ENCODE measurements around the gene RSPO4.
"Not testable (repeated sequence)": the region's sequence is repeated elsewhere in the genome, so short reads cannot be mapped to it uniquely, and the experiment has no call there.

RSPO4 gene

DNA sequence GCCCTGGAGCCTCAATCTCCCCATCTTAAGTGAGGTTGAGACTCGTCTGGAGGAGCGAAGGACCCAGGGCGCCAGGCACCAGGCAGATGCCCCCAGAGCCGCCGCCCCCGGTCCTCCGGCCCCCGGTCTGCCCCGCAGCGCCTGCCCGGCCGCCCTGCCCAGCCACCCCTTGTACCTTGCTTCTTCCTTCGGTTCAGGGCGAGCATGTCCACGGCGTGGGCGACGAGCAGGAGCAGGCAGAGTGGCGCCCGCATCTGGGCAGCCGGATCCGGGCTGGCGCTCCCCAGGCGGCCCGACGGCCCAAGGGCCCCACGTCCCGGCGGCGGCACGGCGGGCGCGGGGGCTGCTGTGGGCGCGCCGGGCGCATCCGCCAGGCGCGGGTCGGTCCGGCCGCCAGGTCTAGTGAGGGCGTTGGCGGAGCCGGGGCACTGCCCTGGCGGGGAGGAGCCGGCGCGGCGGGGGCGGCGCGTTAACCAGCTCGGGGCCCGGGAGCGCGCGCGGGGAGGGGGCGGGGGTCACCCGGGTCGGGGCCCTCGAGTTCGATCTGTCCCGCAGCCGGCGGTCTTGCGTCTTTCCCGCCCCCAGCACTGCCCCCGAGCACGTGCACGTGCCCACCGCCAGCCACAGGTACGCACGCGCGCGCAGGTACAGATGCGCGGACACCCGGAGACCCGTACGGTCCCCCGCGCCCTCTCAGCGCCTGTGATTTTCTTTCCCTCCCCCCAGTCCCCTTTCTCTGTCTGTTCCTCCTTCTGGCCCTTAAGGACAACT lies at the start of gene RSPO4:
RSPO4 (minus strand) TSS at position 401 of the 771 bp plus-strand sequence; CDS start at position 254, 147 bp downstream.
- no peak for DNase-seq

GRCh38 chr20:1050440-1050839 lies 48.3 kb upstream of the RSPO4 start:
- DNase-seq, result no peak

GRCh38 chr20:1045860-1046418 lies 43.8 kb upstream of the RSPO4 start:
- no peak for DNase-seq

DNA sequence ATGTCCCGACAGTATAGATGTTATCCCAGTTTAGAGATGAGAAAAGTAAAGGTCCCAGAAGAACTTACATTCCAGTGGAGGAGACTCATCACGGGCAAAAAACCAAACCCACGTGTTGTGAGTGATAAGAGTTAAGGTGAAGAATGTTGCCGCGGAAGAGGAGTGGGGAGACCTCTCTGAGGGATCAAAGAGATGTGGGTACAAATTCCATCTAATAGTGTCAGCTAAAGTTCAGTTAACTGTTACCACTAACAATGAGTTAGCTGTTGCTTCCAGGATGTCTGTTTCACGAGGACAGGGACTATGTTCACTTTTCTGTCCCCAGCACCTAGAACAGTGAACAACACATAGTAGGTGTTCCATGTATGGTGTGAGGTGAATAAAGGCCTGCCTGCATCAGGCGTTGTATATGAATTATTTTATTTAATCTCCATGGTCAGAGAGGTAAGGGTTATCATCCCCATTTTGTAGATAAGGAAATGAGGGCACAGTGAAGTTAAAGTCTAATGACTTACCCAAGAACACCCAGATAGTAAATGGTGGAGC lies 39.8 kb upstream of the RSPO4 start:
- no peak for DNase-seq

DNA sequence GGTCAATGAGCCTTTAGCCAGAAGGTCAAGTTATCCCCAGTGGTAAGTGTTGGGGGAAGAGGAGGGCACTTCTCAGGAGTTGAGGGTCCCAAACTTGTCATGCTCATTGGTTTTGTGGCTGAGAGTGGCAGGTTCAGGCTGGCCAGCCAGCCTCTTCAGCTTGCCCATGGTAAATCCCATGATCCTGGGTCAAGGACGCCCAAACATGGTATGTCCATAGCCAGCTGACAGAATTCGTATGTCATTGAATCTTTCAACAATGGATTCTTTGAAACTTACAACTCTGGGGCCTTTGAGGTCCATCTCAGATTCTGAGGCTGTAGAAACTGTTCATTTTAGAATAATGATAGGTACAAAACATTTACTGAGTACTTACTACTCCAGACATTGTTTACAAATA lies 36.1 kb upstream of the RSPO4 start:
- no peak for DNase-seq

DNA sequence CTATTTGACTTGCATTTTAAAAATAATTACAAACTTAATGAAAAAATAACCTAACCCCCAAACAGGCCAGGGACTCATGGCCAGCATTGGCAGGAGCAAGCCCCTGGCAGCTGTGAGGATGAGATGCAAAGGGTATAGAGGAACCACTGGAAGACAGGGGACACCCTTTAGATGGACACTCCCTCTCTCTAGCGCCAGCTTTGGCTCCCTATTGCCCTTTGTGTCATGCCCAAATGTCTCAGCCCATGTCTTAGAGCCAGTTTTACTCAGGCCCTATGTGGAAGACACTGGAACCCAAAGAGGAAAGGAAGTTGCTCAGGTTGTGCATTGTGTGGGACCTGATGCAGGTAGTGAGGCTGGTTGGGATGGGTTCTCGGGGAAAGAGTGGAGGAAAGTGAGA lies 34.9 kb upstream of the RSPO4 start:
- no peak for DNase-seq

- DNase-seq, result no peak
These were observed 33.4 kb upstream of the RSPO4 start for GRCh38 chr20:1035466-1035865.

- DNase-seq, result no peak
These were observed 32.3 kb upstream of the RSPO4 start for GRCh38 chr20:1034415-1034789.

GRCh38 chr20:1033751-1034414 lies 31.8 kb upstream of the RSPO4 start:
- DNase-seq, result no peak

DNA sequence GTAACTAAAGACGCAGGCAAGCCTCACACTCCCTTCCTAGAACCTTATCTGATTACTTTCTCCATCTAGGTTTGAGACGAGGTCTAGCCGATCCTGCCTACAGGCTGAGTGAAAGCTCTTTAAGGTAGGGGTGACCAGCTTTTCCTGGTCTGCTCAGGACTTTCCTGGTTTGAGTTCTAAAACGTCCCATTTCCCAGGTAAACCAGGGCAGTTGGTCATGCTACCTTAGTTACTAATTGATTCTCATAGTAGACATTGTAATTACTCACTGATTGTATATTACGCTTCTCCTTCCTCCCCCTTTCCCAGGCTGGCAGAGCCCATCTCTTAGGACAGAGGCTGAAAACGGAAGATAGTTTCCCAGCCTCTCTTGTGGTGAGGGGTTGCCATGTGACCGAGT lies 27.9 kb upstream of the RSPO4 start:
- DNase-seq, result no peak

DNA sequence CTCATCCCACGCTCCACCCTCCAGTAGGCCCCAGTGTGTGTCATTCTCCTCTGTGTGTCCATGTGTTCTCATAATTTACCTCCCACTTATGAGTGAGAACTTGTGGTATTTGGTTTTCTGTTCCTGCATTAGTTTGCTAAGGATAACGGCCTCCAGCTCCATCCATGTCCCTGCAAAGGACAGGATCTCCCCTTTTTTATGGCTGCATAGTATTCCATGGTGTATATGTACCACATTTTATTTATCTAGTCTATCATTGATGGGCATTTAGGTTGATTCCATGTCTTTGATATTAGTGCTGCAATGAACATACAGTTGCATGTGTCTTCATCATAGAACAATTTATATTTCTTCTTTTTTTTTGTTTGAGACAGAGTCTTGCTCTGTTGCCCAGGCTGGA lies 24.1 kb upstream of the RSPO4 start:
- not testable (repeated sequence) for DNase-seq

DNA sequence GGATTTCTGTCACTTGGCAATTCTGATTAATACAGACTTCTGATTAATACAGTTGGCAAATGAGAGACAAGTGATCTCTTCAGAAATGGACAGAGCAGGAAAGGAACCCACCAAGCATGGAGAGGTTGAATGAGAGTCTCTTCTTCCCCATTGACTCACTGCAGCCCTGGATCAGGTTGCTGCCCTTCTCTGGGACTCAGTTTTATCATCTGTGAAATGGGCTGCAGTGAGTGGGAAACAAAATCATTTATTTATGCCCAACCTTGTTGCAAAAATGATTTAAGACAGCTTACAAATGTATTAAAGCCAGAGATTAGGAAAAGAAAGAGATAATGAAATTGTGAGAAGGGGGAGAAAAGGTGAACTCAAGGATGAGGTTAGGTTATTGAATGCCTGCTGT lies 20.8 kb upstream of the RSPO4 start:
- DNase-seq, result no peak

DNA sequence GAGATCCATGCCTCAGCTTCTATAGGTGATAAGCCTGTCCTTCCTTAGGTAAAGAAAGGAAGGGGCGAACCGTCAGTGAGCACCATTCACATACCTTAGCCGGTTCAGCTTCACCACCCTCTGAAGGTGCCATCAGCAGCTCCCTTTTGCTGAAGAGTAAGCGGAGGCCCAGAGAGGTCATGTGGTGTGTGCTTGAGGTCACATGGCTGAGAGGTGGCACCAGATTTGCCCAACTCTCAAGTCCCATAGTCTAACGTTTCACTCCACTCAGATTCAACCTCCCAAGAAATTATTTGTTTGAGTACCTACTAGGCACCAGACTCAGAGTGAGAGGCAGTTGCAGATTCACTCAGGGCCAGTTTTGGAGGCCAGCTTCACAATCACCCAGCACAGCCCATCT lies 18.5 kb upstream of the RSPO4 start:
- no peak for DNase-seq

GRCh38 chr20:1019344-1019743 lies 17.2 kb upstream of the RSPO4 start:
- DNase-seq, result no peak

- no peak for DNase-seq
These were observed 15.6 kb upstream of the RSPO4 start for GRCh38 chr20:1017677-1018076.

- DNase-seq, result no peak
These were observed 13.1 kb upstream of the RSPO4 start for GRCh38 chr20:1015181-1015580.

DNA sequence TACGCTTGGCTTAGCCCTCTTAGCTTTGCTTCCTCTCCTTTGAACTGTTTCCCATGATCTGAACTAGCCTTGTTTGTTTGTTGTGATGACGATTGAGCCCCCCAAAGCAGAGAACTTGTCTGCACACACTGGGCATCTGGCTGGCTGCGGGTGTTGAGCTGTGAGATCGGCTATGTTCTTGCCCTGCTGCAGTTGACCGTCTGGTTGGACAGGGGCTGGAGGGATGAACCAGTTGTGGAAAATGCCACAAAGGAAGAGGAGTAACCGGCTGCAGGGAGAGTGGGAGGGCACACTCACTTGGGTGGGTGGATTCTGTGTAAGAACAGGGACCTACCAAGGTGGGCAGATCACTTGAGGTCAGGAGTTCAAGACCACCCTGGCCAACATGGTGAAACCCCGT lies 12.4 kb upstream of the RSPO4 start:
- DNase-seq, result no peak

DNA sequence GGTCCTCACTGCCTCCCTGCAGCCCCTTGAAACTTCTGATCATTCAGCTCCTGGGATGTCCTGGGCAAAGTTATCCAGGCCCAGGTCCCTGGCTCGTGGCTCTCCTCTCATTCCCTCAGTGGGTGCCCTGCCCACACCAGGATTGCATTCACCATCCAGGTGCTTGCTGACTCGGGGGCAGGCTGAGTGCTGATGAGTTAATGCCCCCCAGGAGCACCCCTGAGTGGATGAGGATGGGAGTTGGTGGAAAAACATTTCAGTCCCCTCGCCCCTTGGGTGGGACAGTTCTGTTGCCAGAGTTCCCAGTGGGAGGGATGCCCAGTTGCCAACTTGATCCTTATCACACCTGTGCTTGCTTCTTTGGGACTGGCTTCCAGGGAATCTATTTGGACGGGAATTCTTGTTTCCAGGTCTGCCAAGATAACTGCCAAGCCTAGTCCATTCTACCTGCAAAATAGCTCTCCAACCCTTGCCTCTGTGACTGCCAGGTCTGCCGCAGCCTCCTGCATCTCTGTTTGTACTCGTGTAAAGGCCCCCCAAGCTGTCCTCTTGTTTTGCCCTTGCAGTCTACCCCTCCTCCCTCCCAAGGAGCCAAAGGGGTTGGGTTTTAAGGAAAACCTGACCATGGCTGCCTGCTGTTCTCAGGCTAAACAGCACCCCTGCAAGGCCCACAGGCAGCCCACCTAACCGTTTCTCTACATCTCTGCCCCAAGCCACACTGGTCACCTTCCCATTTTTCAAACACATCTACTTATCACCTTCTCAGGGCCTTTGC lies 11.6 kb upstream of the RSPO4 start:
- no peak for DNase-seq

DNA sequence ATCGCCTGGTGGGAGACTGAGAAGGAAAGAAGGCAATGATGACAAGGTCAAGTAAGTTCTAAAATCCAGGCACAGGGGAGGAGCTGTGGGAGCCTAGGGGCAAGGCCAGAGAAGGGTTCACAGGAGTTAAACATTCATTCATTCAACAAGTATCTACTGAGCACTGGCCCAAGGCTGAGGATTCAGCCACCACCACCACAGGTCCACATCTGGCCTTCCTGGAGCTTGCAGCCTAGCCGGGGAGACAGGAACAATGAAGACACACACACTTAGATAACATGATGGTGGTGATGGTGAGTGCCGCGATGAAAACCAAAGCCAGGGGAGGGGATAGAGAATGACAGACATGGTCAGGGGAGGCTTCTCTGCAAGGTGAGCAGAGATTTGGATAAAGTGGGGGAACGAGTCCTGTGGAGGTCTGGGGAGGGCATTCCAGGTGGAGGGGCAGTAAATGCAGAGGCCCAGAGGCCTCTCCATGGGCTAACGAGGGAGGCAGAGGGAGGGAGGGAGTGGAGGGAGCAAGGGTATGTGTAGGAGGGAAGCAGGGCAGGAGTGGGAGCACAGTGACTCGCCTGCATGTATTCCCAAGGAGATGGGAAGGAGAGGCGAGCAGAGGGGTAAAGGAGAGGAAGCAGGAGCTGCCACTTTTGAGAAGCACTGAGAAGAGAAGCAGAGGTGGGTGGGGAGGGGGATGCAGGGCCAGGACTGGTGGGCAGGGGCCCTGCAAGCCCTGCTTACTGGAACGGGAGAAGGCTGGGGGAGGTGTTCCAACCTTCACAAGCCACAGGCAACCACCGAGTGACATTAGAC lies 10.5 kb upstream of the RSPO4 start:
- DNase-seq, result no peak

DNA sequence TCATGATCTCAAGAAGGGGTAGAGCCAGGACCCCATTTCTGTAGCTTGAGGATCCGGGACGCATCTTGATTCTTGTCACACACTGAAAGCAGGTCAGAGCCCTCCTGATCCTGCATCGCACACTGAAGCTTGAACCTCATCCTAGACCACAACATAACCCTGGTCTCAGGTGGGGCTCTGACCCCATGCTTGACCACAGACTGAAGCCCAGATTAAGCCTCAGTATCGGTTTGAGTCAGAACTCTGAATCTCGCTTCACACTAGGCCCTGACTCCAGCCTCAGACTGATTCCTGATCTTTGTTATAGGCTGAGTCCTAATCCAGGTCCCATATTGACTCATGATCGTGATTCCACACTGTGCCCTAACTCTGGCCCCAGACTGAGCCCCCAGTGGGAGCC lies 8.5 kb upstream of the RSPO4 start:
- DNase-seq, result no peak

DNA sequence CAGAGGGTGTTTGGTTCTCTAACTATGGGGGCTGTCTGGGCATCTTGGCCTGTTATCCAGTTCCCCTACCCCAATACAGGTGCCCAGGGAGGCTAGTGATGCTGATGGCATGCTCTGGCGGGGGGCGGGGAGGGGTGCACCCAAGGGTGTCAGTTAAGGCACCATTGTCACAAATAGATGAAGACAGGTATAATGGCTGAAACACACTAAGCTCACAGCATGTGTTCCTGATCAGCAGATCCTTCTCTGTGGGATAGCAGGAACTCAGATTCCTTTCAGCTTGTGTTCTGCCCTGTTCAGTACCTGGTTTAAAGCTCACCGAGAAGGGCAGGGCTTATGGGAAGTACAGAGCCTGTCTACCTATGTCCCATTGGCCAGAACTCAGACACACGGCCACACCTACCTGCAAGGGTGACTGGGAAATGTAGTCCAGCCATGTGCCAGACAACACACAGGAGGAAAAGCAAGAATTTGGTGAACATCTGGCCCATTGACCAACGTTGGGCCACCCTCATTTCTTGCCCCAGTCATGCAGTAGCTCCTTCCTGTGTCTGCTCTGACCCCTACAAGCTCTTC lies 3.4 kb upstream of the RSPO4 start:
- DNase-seq, result peak; percentile 15 to 16

Measured in CD4-positive, alpha-beta T cell treated with Interleukin-1 beta for 1 hour (primary cell).